Bronchial smooth muscle cell (primary cell): Measurements from ENCODE around the gene PKD1L1. TPM values are rescaled to one million over a fixed set of nuclear protein-coding genes. Genes with fewer than 3 reads are reported as not detected.

Source experiments
- total RNA-seq: library from RNA; depleted of rRNA; stranded (reverse); fragments of >200 nt; gene quantifications from 2 replicates; pipeline ENCODE4 v1.2.1, GENCODE V29; 2014

The PKD1L1 gene, protein sequence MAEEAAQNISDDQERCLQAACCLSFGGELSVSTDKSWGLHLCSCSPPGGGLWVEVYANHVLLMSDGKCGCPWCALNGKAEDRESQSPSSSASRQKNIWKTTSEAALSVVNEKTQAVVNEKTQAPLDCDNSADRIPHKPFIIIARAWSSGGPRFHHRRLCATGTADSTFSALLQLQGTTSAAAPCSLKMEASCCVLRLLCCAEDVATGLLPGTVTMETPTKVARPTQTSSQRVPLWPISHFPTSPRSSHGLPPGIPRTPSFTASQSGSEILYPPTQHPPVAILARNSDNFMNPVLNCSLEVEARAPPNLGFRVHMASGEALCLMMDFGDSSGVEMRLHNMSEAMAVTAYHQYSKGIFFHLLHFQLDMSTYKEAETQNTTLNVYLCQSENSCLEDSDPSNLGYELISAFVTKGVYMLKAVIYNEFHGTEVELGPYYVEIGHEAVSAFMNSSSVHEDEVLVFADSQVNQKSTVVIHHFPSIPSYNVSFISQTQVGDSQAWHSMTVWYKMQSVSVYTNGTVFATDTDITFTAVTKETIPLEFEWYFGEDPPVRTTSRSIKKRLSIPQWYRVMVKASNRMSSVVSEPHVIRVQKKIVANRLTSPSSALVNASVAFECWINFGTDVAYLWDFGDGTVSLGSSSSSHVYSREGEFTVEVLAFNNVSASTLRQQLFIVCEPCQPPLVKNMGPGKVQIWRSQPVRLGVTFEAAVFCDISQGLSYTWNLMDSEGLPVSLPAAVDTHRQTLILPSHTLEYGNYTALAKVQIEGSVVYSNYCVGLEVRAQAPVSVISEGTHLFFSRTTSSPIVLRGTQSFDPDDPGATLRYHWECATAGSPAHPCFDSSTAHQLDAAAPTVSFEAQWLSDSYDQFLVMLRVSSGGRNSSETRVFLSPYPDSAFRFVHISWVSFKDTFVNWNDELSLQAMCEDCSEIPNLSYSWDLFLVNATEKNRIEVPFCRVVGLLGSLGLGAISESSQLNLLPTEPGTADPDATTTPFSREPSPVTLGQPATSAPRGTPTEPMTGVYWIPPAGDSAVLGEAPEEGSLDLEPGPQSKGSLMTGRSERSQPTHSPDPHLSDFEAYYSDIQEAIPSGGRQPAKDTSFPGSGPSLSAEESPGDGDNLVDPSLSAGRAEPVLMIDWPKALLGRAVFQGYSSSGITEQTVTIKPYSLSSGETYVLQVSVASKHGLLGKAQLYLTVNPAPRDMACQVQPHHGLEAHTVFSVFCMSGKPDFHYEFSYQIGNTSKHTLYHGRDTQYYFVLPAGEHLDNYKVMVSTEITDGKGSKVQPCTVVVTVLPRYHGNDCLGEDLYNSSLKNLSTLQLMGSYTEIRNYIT (N-terminal part only)
- total RNA-seq, result under 0.01 TPM in 2 replicates

GRCh38 chr7:47948141-47948790 is at the start of gene PKD1L1:
PKD1L1 (minus strand) TSS chr7:47948466; CDS start chr7:47948440, 26 bp downstream.

DNA sequence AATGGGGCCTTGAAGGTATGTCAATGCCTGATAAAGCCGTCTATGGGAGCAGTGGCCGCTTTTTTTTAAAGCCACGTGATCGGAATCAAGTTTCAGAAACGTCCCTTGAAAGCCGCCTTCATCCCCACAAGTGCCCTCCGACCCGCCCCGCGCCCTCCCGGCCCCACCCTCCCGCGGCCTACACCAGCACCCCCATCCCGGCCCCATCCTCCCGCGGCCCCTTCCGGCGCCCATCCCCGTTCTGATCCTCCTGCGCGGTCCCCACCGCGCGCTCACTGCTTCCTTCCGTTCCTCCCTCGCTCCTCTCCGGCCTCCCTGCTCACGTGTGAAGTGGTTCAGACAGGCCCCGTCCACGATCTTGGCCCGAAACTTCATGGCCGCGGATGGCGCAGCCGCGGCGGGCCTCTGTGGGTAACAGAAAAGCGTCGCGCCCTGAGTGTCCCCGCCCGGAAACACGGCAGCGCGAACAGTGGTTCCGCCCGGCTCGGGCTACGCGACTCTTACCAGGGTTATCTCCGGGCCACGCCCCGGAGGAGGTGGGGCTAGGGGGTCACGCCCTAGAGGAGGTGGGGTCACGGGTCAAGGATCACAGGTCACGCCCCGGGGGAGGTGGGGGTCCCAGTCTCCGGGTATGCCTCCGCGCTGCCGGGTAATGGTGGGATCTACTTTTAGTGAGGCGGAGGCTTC is 31.0 kb upstream of the PKD1L1 start, which contains the start of gene HUS1:
TSS of gene HUS1 (minus strand) at position 471 of the 687 bp plus-strand sequence. CDS start at position 375, 96 bp downstream.

Other genes with a start within 250 kb of the PKD1L1 start
- 9.6 and 10.7 TPM in 2 replicates for gene HUS1, start 31.1 kb upstream of the PKD1L1 start, total RNA-seq
- not detected in 2 replicates for gene SUN3, start 80.6 kb upstream of the PKD1L1 start, total RNA-seq
- gene C7orf57, start 87.1 kb upstream of the PKD1L1 start, total RNA-seq, result not detected in 2 replicates
- 3.8 and 6.1 TPM in 2 replicates for gene UPP1, start 140.8 kb upstream of the PKD1L1 start, total RNA-seq
- gene ABCA13, start 223.0 kb upstream of the PKD1L1 start, total RNA-seq, result 2.7 and 3.0 TPM in 2 replicates